DND-41 (cell line): ENCODE data around the gene CRYGB.

Source experiments
- ATAC-seq: fragments of 200-7000 bp; cut with Tn5 transposase; 3 replicates; pipeline ENCODE4 v1.9.1; 2021; ENCODE audit warnings: low read depth; ENCODE audit not compliant: insufficient read depth
- DNase-seq: peaks from one replicate; pipeline ENCODE4 v3.0.0-alpha.2; 2020
- H2AFZ ChIP-seq: 2 replicates; pipeline ENCODE4 v1.6.0; 2012; ENCODE audit warnings: low read depth, low read length
- H3K27ac ChIP-seq: 2 replicates; pipeline ENCODE4 v1.5.1; 2012; ENCODE audit warnings: low read length, inconsistent platforms
- H3K27me3 ChIP-seq: fragments of 200-600 bp; sonication (generic); 2 replicates; pipeline ENCODE4 v1.6.0; 2012; ENCODE audit warnings: low read length, mild to moderate bottlenecking, inconsistent platforms; ENCODE audit not compliant: insufficient read depth, poor library complexity
- H3K36me3 ChIP-seq: 2 replicates; pipeline ENCODE4 v1.5.1; 2012; ENCODE audit warnings: low read length, inconsistent platforms; ENCODE audit not compliant: insufficient read depth
- H3K4me1 ChIP-seq: 2 replicates; pipeline ENCODE4 v1.5.1; 2012; ENCODE audit warnings: mild to moderate bottlenecking, low read length; ENCODE audit not compliant: insufficient read depth
- H3K4me2 ChIP-seq: 2 replicates; pipeline ENCODE4 v1.6.0; 2012; ENCODE audit warnings: mild to moderate bottlenecking, moderate library complexity, low read length, inconsistent platforms; ENCODE audit not compliant: insufficient read depth
- H3K4me3 ChIP-seq, 2 experiments: fragments of 200-600 bp in 1 of 2; shearing (Covaris generic) in 1 of 2; 2 replicates each; pipeline ENCODE4 v1.5.1; 2012 to 2016; ENCODE audit warnings: inconsistent platforms in 2 of 2, low read length in 2 of 2, mild to moderate bottlenecking in 2 of 2, low read depth in 1 of 2, moderate library complexity in 1 of 2
- H3K79me2 ChIP-seq: 2 replicates; pipeline ENCODE4 v1.6.0; 2012; ENCODE audit warnings: low read length, inconsistent platforms; ENCODE audit not compliant: insufficient read depth
- H3K9ac ChIP-seq: 2 replicates; pipeline ENCODE4 v1.6.0; 2012; ENCODE audit warnings: low read depth, mild to moderate bottlenecking, inconsistent platforms, low read length, moderate library complexity
- H3K9me3 ChIP-seq: 2 replicates; pipeline ENCODE4 v1.5.1; 2012; ENCODE audit warnings: low read length, moderate library complexity, mild to moderate bottlenecking, inconsistent platforms; ENCODE audit not compliant: insufficient read depth, severe bottlenecking
- H4K20me1 ChIP-seq: 2 replicates; pipeline ENCODE4 v1.6.0; 2012; ENCODE audit warnings: low read length; ENCODE audit not compliant: insufficient read depth
- CTCF ChIP-seq: IDR thresholded peaks from 2 replicates; pipeline ENCODE4 v1.5.1; 2012; ENCODE audit warnings: borderline replicate concordance, low read length, moderate library complexity, mild to moderate bottlenecking; ENCODE audit not compliant: poor library complexity, severe bottlenecking; ENCODE audit errors: extremely low read depth
- EZH2 ChIP-seq: IDR thresholded peaks from 3 replicates; pipeline ENCODE4 v1.6.1; 2012; ENCODE audit warnings: borderline replicate concordance, low read depth, mild to moderate bottlenecking, moderate library complexity, low read length, inconsistent platforms; ENCODE audit not compliant: severe bottlenecking

CRYGB gene

GRCh38 chr2:208097313-208097712 lies 48.6 kb downstream of the CRYGB start:
- Histone ChIP-seq H3K9me3 (no peaks in the 10 kb centered on the region), H3K27me3 (no peaks in the 10 kb centered on the region), H3K4me2 (no peak overlapping the region), H3K4me1 (peaks cover 28% of the 10 kb centered on the region), H4K20me1 (no peaks in the 10 kb centered on the region), H3K9ac (no peak overlapping the region), H3K79me2 (no peaks in the 10 kb centered on the region), H3K4me3 (no peak overlapping the region), H2AFZ (no peak overlapping the region), H3K36me3 (no peaks in the 10 kb centered on the region), H3K27ac (no peak overlapping the region)
- ATAC-seq, result no peak
- TF ChIP-seq EZH2, result no peak
- no peak for TF ChIP-seq CTCF
- no peak for DNase-seq

GRCh38 chr2:208096080-208096479 lies 49.9 kb downstream of the CRYGB start:
- Histone ChIP-seq H3K4me1 (peaks cover 16% of the 10 kb centered on the region), H3K4me2 (no peak overlapping the region), H3K9me3 (no peaks in the 10 kb centered on the region), H2AFZ (no peak overlapping the region), H3K27ac (no peak overlapping the region), H3K9ac (no peak overlapping the region), H3K4me3 (no peak overlapping the region), H3K79me2 (no peaks in the 10 kb centered on the region), H3K27me3 (no peaks in the 10 kb centered on the region), H4K20me1 (no peaks in the 10 kb centered on the region), H3K36me3 (no peaks in the 10 kb centered on the region)
- DNase-seq, result no peak
- ATAC-seq, result no peak
- no peak for TF ChIP-seq CTCF
- no peak for TF ChIP-seq EZH2

GRCh38 chr2:208093128-208093527 lies 52.8 kb downstream of the CRYGB start:
- no peaks in the 10 kb centered on the region for H3K79me2 ChIP-seq
- H3K4me1 ChIP-seq, result no peaks in the 10 kb centered on the region
- ATAC-seq (no peak), DNase-seq (no peak)
- no peak overlapping the region for H3K9ac ChIP-seq
- no peak overlapping the region for H3K4me2 ChIP-seq
- H3K4me3 ChIP-seq, result no peak overlapping the region
- H3K27me3 ChIP-seq, result no peaks in the 10 kb centered on the region
- H2AFZ ChIP-seq, result no peak overlapping the region
- no peak overlapping the region for H3K27ac ChIP-seq
- H3K36me3 ChIP-seq, result no peaks in the 10 kb centered on the region
- no peak for TF ChIP-seq EZH2
- no peak for TF ChIP-seq CTCF
- H4K20me1 ChIP-seq, result no peaks in the 10 kb centered on the region
- no peaks in the 10 kb centered on the region for H3K9me3 ChIP-seq
